Kidney (tissue), 14 donors: ENCODE measurements around the gene CASP2. TPM values are rescaled to one million over a fixed set of nuclear protein-coding genes. Genes with fewer than 3 reads are reported as not detected.

Experiments used
- DNase-seq, 5 donors: peaks; one replicate each; pipeline ENCODE4 v3.0.0-alpha.2; 2013 to 2020
- FAIRE-seq: peaks from 2 replicates; lab custom pipeline; 2012; peaks lifted over from hg19 to GRCh38; lab: Jason Lieb, UNC
- H3K27ac ChIP-seq, 2 donors: one replicate each; pipeline ENCODE4 v1.7.0; 2013; ENCODE audit warnings: low read depth in 2 of 2, low read length in 2 of 2, inconsistent platforms in 1 of 2
- H3K27me3 ChIP-seq: one replicate; pipeline ENCODE4 v1.7.1; 2013; ENCODE audit warnings: low read length, inconsistent platforms; ENCODE audit not compliant: control insufficient read depth, insufficient read depth
- H3K36me3 ChIP-seq, 3 donors: one replicate each; pipeline versions ENCODE4 v1.7.0 to v1.7.1; 2013; ENCODE audit warnings: low read length in 3 of 3, control low read depth in 1 of 3, inconsistent platforms in 1 of 3; ENCODE audit not compliant: insufficient read depth in 3 of 3, control insufficient read depth in 2 of 3
- H3K4me1 ChIP-seq, 3 donors: one replicate each; pipeline versions ENCODE4 v1.7.0 to v1.7.1; 2013; ENCODE audit warnings: low read length in 3 of 3, inconsistent platforms in 1 of 3, low read depth in 1 of 3; ENCODE audit not compliant: control insufficient read depth in 2 of 3, insufficient read depth in 2 of 3
- H3K4me3 ChIP-seq, 3 donors: one replicate each; pipeline versions ENCODE4 v1.7.0 to v1.8.1; 2013; ENCODE audit warnings: low read length in 3 of 3, control low read depth in 1 of 3, inconsistent platforms in 1 of 3
- H3K9ac ChIP-seq, 3 donors: one replicate each; pipeline versions ENCODE4 v1.7.0 to v1.7.1; 2013; ENCODE audit warnings: low read length in 3 of 3, control low read depth in 1 of 3, inconsistent platforms in 1 of 3
- H3K9me3 ChIP-seq, 3 donors: one replicate each; pipeline versions ENCODE4 v1.7.0 to v1.7.1; 2013; ENCODE audit warnings: low read length in 3 of 3, control low read depth in 1 of 3, inconsistent platforms in 1 of 3; ENCODE audit not compliant: control insufficient read depth in 2 of 3, insufficient read depth in 1 of 3
- intact Hi-C: fragments of 100-400 bp; cut with DNase I; formaldehyde crosslinking; loops from one replicate; pipeline ENCODE4 v1.11.1; 2022
- polyA plus RNA-seq: library from polyadenylated mRNA; stranded (reverse); fragments of 350-450 nt; fragmentation: Illumina TruSeq; extraction: RNeasy Lipid Tissue Mini Kit (QIAGEN cat#74804); gene quantifications from one replicate; pipeline ENCODE4 v1.2.3, GENCODE V29; 2014; ENCODE audit warnings: low read depth, low replicate concordance; ENCODE audit not compliant: insufficient read depth
- total RNA-seq: library from RNA; stranded (reverse); fragmentation: NEBNext Ultra II Directional; extraction: Animal tissue kit (Norgen Biotek cat#: 25700); gene quantifications from one replicate; pipeline ENCODE4 v1.2.1, GENCODE V29; 2021
- TF ChIP-seq, protein P1 (sequence below): IDR thresholded peaks from 3 replicates; pipeline ENCODE4 v1.5.1; 2012; ENCODE audit warnings: mild to moderate bottlenecking, moderate library complexity, borderline replicate concordance; ENCODE audit not compliant: insufficient read depth; ENCODE audit errors: extremely low read depth
- donor health status: control.
- donor health status: control.
- donor health status: control.
- donor health status: control.
- donor health status: control.
- donor health status: DM: yes; HTN: yes; CAD: no.
- donor health status: Normal renal cell carcinoma (clear cell type).

Gene CASP2
- total and polyA plus RNA-seq, 2 donors from 2014 or later: 6.6 to 36.2 TPM

GRCh38 chr7:143243614-143244013 is 44.5 kb upstream of the CASP2 start:
- no peak overlapping the region for H3K4me3 ChIP-seq
- FAIRE-seq (no peak), DNase-seq (no peak)
- H3K9ac ChIP-seq: no peak overlapping the region
- intact Hi-C loops: loop anchor here (10.0 kb wide), 1 partner anchor 61 kb away; no protein-coding TSS in a partner anchor
- H3K9me3 ChIP-seq: no peaks in the 10 kb centered on the region
- no peaks in the 10 kb centered on the region for H3K27me3 ChIP-seq
- peaks cover 0 to 5% (median 0%) of the 10 kb centered on the region in 3 donors for H3K4me1 ChIP-seq
- TF ChIP-seq, protein P1, sequence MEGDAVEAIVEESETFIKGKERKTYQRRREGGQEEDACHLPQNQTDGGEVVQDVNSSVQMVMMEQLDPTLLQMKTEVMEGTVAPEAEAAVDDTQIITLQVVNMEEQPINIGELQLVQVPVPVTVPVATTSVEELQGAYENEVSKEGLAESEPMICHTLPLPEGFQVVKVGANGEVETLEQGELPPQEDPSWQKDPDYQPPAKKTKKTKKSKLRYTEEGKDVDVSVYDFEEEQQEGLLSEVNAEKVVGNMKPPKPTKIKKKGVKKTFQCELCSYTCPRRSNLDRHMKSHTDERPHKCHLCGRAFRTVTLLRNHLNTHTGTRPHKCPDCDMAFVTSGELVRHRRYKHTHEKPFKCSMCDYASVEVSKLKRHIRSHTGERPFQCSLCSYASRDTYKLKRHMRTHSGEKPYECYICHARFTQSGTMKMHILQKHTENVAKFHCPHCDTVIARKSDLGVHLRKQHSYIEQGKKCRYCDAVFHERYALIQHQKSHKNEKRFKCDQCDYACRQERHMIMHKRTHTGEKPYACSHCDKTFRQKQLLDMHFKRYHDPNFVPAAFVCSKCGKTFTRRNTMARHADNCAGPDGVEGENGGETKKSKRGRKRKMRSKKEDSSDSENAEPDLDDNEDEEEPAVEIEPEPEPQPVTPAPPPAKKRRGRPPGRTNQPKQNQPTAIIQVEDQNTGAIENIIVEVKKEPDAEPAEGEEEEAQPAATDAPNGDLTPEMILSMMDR: no peak
- H3K27ac ChIP-seq: no peak overlapping the region
- H3K36me3 ChIP-seq: no peaks in the 10 kb centered on the region

- intact Hi-C loops: loop anchor here (10.0 kb wide), 1 partner anchor 60 kb away; no protein-coding TSS in a partner anchor
- H3K4me1 ChIP-seq: peaks cover 0 to 8% (median 0%) of the 10 kb centered on the region in 3 donors
- DNase-seq (no peak), FAIRE-seq (no peak)
- H3K27ac ChIP-seq: no peak overlapping the region
- H3K36me3 ChIP-seq: no peaks in the 10 kb centered on the region
- no peak overlapping the region for H3K9ac ChIP-seq
- H3K9me3 ChIP-seq: no peaks in the 10 kb centered on the region
- TF ChIP-seq, protein P1: no peak
- H3K27me3 ChIP-seq: no peaks in the 10 kb centered on the region
- no peak overlapping the region for H3K4me3 ChIP-seq
These were observed 43.8 kb upstream of the CASP2 start for GRCh38 chr7:143244321-143244720.

DNA sequence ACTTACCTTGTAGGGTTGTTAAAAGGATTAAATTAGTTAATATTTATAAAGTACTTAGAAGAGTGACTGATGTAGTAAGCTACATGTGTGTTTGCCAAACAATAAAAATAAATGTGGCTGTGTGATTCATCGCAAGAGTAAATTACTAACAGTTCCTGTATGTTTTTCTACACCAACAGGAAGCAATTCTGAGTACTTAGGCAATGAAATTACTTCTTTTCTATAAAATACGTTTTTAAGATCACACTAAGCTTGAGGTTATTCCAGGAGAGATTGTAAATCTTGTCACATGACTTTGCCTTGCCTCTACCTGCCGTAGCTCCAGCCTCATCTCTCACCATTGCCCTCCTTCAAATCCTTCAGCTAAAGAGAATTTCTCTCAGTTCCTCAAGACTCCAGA is 43.0 kb upstream of the CASP2 start:
- no peak overlapping the region for H3K4me3 ChIP-seq
- H3K9ac ChIP-seq: no peak overlapping the region
- FAIRE-seq: no peak
- no peaks in the 10 kb centered on the region for H3K36me3 ChIP-seq
- intact Hi-C loops: loop anchor here (10.0 kb wide), 1 partner anchor 60 kb away; no protein-coding TSS in a partner anchor
- no peak overlapping the region for H3K27ac ChIP-seq
- no peaks in the 10 kb centered on the region for H3K9me3 ChIP-seq
- no peak for DNase-seq
- peaks cover 0 to 8% (median 0%) of the 10 kb centered on the region in 3 donors for H3K4me1 ChIP-seq
- no peaks in the 10 kb centered on the region for H3K27me3 ChIP-seq
- TF ChIP-seq, protein P1: no peak

- TF ChIP-seq, protein P1: no peak
- no peak overlapping the region for H3K27ac ChIP-seq
- no peaks in the 10 kb centered on the region for H3K36me3 ChIP-seq
- intact Hi-C loops: loop anchor here (10.0 kb wide), 1 partner anchor 57 kb away; no protein-coding TSS in a partner anchor
- H3K4me1 ChIP-seq: peaks cover 0 to 6% (median 0%) of the 10 kb centered on the region in 3 donors
- H3K27me3 ChIP-seq: no peaks in the 10 kb centered on the region
- no peak for FAIRE-seq
- no peak overlapping the region for H3K4me3 ChIP-seq
- no peak for DNase-seq
- no peak overlapping the region for H3K9ac ChIP-seq
- no peaks in the 10 kb centered on the region for H3K9me3 ChIP-seq
These were observed 40.8 kb upstream of the CASP2 start for GRCh38 chr7:143247372-143247771.
